CD4-positive, alpha-beta memory T cell (primary cell): ENCODE data around the gene FAM209B. TPM values are rescaled to one million over a fixed set of nuclear protein-coding genes. Genes with fewer than 3 reads are reported as not detected.
"Not testable (repeated sequence)": the region's sequence is repeated elsewhere in the genome, so short reads cannot be mapped to it uniquely, and the experiment has no call there.

Experiments used
- CTCF ChIA-PET: fragments of 350-600 bp; sonication (Branson Sonifier 250); formaldehyde crosslinking; loops from one replicate; lab custom pipeline; 2021; ENCODE audit warnings: inconsistent platforms; ENCODE audit not compliant: partially characterized antibody; lab: Charles Lee
- POLR2A ChIA-PET: fragments of 350-600 bp; sonication (Branson Sonifier 250); formaldehyde crosslinking; loops from one replicate; lab custom pipeline; 2021; ENCODE audit not compliant: partially characterized antibody; lab: Charles Lee
- DNase-seq, 5 donors: peaks; one replicate each; pipeline versions ENCODE4 v3.0.0 to v3.0.0-alpha.2; 2020 to 2022; ENCODE audit warnings: mixed read lengths in 1 of 5
- H3K27ac ChIP-seq: one replicate; pipeline ENCODE4 v1.7.0; 2013; ENCODE audit warnings: low read depth, low read length
- H3K27me3 ChIP-seq: 2 replicates; pipeline ENCODE4 v1.7.0; 2013; ENCODE audit warnings: mild to moderate bottlenecking, low read length, moderate library complexity; ENCODE audit not compliant: insufficient read depth
- H3K36me3 ChIP-seq: 2 replicates; pipeline ENCODE4 v1.7.0; 2013; ENCODE audit warnings: mild to moderate bottlenecking, low read length, moderate library complexity; ENCODE audit not compliant: insufficient read depth
- H3K4me1 ChIP-seq: 2 replicates; pipeline ENCODE4 v1.7.0; 2013; ENCODE audit warnings: mild to moderate bottlenecking, low read length, moderate library complexity; ENCODE audit not compliant: insufficient read depth
- H3K4me3 ChIP-seq, 2 donors: one replicate each; pipeline ENCODE4 v1.7.0; 2013; ENCODE audit warnings: low read length in 2 of 2, mild to moderate bottlenecking in 1 of 2
- H3K9me3 ChIP-seq, 2 donors: one replicate each; pipeline ENCODE4 v1.7.0; 2013; ENCODE audit warnings: low read length in 2 of 2, control low read depth in 1 of 2; ENCODE audit not compliant: control insufficient read depth in 1 of 2
- H3K27ac Mint-ChIP-seq, 7 donors: one replicate each; pipeline ENCODE4 v1.8.0; 2020 to 2021; ENCODE audit warnings: mixed read lengths in 7 of 7, mild to moderate bottlenecking in 6 of 7, inconsistent platforms in 3 of 7, moderate library complexity in 3 of 7
- H3K27me3 Mint-ChIP-seq, 2 donors: one replicate each; pipeline ENCODE4 v1.8.0; 2020 to 2021; ENCODE audit warnings: mixed read lengths in 2 of 2
- H3K36me3 Mint-ChIP-seq, 2 donors: one replicate each; pipeline ENCODE4 v1.8.0; 2020 to 2021; ENCODE audit warnings: mixed read lengths in 2 of 2, inconsistent platforms in 1 of 2, mild to moderate bottlenecking in 1 of 2
- H3K4me1 Mint-ChIP-seq, 4 donors: one replicate each; pipeline ENCODE4 v1.8.0; 2020 to 2021; ENCODE audit warnings: mixed read lengths in 4 of 4, mild to moderate bottlenecking in 1 of 4
- H3K4me3 Mint-ChIP-seq, 8 donors: one replicate each; pipeline ENCODE4 v1.8.0; 2020 to 2021; ENCODE audit warnings: mixed read lengths in 8 of 8, mild to moderate bottlenecking in 7 of 8, moderate library complexity in 6 of 8, inconsistent platforms in 3 of 8
- H3K9me3 Mint-ChIP-seq, 8 donors: one replicate each; pipeline ENCODE4 v1.8.0; 2020 to 2021; ENCODE audit warnings: mixed read lengths in 8 of 8, mild to moderate bottlenecking in 5 of 8, inconsistent platforms in 3 of 8, moderate library complexity in 1 of 8
- intact Hi-C: fragments of 100-400 bp; cut with micrococcal nuclease; formaldehyde crosslinking; loops from one replicate; pipeline ENCODE4 v1.15.1; 2023
- polyA plus RNA-seq, 2 donors: library from polyadenylated mRNA; unstranded; fragments of 300-500 nt; fragmentation: Illumina TruSeq; gene quantifications; one replicate each; pipeline ENCODE4 v1.2.3, GENCODE V29; 2021
- total RNA-seq, 2 experiments: library from RNA; stranded (reverse); gene quantifications; one replicate each; pipeline ENCODE4 v1.2.3, GENCODE V29; 2021

FAM209B gene, protein sequence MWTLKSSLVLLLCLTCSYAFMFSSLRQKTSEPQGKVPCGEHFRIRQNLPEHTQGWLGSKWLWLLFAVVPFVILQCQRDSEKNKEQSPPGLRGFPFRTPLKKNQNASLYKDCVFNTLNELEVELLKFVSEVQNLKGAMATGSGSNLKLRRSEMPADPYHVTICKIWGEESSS
- total RNA-seq (1 to 10 TPM; 2.2 TPM), polyA plus RNA-seq (under 1 TPM; 0.32 to 0.58 TPM)

DNA sequence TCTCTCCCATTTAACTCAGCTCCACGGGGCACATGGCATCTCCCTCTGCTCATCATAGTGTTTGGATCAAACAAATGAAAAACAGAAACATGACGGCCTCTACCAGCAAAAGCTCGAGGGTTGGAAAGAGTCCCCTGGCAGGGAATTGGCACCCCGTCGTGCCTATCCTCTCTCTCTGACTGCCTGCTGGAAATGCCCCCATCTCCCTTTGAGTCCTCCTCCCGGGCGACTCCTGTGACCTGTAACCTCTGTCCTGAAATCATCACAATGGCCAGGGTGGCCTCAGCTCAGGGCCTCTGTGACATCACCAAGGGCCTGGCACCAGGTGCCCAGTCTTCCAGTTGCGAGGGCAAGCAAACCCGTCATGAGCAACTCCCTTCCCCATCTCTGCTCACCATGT, at the start of gene FAM209B:
TSS of gene FAM209B (plus strand) at position 301 of the 400 bp plus-strand sequence. CDS start at position 397, 96 bp downstream.
- CTCF ChIA-PET = interaction anchor here (0.9 kb wide), 1 partner anchor 17 kb away, joined by 3 read pairs; no protein-coding TSS in a partner anchor
- POLR2A ChIA-PET, H3K27me3 ChIP-seq, H3K4me3 Mint-ChIP-seq, H3K9me3 ChIP-seq, H3K9me3 Mint-ChIP-seq, H3K27ac ChIP-seq, H3K4me3 ChIP-seq, H3K27me3 Mint-ChIP-seq, H3K36me3 ChIP-seq, DNase-seq, intact Hi-C loops, H3K4me1 Mint-ChIP-seq, H3K27ac Mint-ChIP-seq, H3K4me1 ChIP-seq: not testable (repeated sequence)
- peaks cover 0 to 13% of the 10 kb centered on the region in 2 donors for H3K36me3 Mint-ChIP-seq

DNA sequence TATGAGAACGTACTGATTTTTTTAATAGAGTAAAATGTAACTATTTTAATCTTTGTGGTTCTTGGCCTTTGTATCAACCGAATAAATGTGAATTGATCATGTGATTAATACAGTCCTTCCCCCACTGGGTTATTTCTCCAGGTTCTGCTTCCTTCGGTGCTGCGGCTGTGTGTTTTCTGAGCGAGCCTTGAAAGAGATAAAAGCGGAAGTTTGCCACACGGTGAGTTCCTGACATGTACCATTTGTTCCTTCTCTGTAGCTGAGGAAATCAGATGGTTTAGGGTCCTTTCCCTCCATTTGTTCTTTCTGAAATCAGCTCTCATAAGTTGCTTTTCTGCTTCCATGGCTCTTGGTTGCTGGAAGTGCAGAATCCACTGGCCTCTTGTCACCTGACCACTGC, 49.1 kb upstream of the FAM209B start:
- Mint-ChIP-seq H3K9me3 (peaks cover 0 to 4% (median 0%) of the 10 kb centered on the region in 8 donors), H3K4me3 (peak overlapping the region; percentile 32 to 78 (median 69)), H3K27me3 (no peaks in the 10 kb centered on the region), H3K4me1 (peaks cover 22 to 46% (median 33%) of the 10 kb centered on the region in 4 donors), H3K36me3 (peaks cover 71 to 89% of the 10 kb centered on the region in 2 donors), H3K27ac (peak overlapping the region; percentile 77 to 87 (median 85))
- POLR2A ChIA-PET = interaction anchor here (1.5 kb wide), 1 partner anchor 72 kb away, joined by 4 read pairs; the partner anchor contains the start of gene CASS4
- Histone ChIP-seq H3K4me1 (peaks cover 17% of the 10 kb centered on the region), H3K9me3 (no peaks in the 10 kb centered on the region), H3K27me3 (no peaks in the 10 kb centered on the region), H3K4me3 (peak overlapping the region in 1 of 2 donors; percentile 6), H3K27ac (peak overlapping the region; percentile 10), H3K36me3 (peaks cover 48% of the 10 kb centered on the region)
- intact Hi-C loops = no loop called here
- CTCF ChIA-PET = interaction anchor here (1.3 kb wide), 1 partner anchor 19 kb away, joined by 3 read pairs; no protein-coding TSS in a partner anchor
- peak in 2 of 5 donors; percentile 9 to 10 for DNase-seq

DNA sequence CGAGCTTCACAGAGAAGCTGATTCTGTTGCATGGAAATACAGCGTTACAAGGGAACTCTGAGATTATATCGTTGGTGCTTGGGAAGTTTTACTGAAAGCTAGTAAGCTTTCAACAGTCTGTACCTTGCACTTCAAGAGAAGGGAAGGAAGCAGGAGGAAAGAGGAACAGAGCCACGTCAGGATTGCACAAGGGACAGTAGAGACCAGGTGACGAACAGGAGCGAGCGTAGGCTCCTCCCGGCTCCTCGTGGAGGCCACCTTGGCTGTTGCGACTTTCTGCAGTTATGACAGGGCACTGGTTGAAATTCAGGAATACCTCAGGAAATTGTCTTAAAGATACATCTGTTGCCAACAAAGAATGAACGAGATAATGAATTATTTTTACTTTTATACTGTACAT, 45.8 kb upstream of the FAM209B start:
- H3K9me3 ChIP-seq = no peaks in the 10 kb centered on the region
- Mint-ChIP-seq H3K4me3 (no peak overlapping the region), H3K4me1 (peaks cover 22 to 42% (median 32%) of the 10 kb centered on the region in 4 donors), H3K27me3 (no peaks in the 10 kb centered on the region), H3K9me3 (peaks cover 0 to 2% (median 0%) of the 10 kb centered on the region in 8 donors), H3K36me3 (peaks cover 62 to 85% of the 10 kb centered on the region in 2 donors), H3K27ac (no peak overlapping the region)
- intact Hi-C loops = no loop called here
- no peak overlapping the region for H3K4me3 ChIP-seq
- H3K27me3 ChIP-seq = no peaks in the 10 kb centered on the region
- CTCF ChIA-PET = no interaction called here
- H3K4me1 ChIP-seq = peaks cover 17% of the 10 kb centered on the region
- POLR2A ChIA-PET = no interaction called here
- H3K27ac ChIP-seq = no peak overlapping the region
- peaks cover 50% of the 10 kb centered on the region for H3K36me3 ChIP-seq
- no peak for DNase-seq

DNA sequence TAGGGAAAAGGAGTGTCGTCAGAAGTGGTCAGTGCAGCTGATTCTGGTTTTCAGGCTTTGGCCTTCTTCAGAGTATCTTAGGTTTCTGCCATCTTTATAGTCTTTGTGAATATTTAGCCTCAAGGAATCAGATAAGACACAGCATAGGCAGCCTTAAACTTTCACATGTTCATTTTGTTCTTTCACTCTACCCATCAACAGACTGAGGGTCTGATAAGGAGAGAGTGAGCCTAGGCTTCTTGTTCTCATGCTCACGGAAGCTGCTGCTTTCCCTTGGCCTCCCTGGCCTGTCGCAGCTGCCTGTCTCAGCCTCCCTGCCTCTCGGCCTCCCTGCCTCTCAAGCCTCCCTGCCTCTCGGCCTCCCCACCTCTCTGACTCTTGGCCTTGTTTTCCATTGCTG, 44.5 kb upstream of the FAM209B start:
- peak overlapping the region in 1 of 7 donors; percentile 43 for H3K27ac Mint-ChIP-seq
- peaks cover 69 to 88% of the 10 kb centered on the region in 2 donors for H3K36me3 Mint-ChIP-seq
- peaks cover 7% of the 10 kb centered on the region for H3K4me1 ChIP-seq
- no peak overlapping the region for H3K4me3 Mint-ChIP-seq
- no peak overlapping the region for H3K27ac ChIP-seq
- peaks cover 0 to 2% (median 0%) of the 10 kb centered on the region in 8 donors for H3K9me3 Mint-ChIP-seq
- intact Hi-C loops = no loop called here
- peaks cover 50% of the 10 kb centered on the region for H3K36me3 ChIP-seq
- no peak overlapping the region for H3K4me3 ChIP-seq
- no peaks in the 10 kb centered on the region for H3K9me3 ChIP-seq
- DNase-seq = no peak
- ChIA-PET POLR2A (no interaction called here), CTCF (no interaction called here)
- no peaks in the 10 kb centered on the region for H3K27me3 Mint-ChIP-seq
- H3K27me3 ChIP-seq = no peaks in the 10 kb centered on the region
- H3K4me1 Mint-ChIP-seq = peaks cover 16 to 31% (median 22%) of the 10 kb centered on the region in 4 donors

DNA sequence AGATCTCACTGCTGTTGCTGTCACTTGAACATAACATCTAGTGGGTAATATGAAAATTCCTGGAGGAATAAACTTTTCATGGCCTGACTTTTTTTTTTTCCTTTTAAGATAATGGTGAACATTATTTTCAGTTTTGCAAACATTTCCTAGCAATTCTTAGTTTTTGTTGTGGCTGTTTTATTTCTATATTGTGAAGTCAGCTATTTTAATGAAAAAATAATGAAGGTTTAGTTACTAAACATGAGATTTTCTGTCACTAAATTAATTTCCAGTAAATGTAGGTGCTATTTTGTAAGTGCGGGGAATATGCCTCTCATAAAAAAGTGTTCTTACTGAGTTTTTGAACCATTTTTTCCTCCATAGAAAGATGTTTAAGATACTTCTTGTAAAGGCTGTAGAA, 31.9 kb upstream of the FAM209B start:
- ChIA-PET CTCF (no interaction called here), POLR2A (no interaction called here)
- no peaks in the 10 kb centered on the region for H3K27me3 Mint-ChIP-seq
- Histone ChIP-seq H3K27me3 (no peaks in the 10 kb centered on the region), H3K4me3 (no peak overlapping the region), H3K36me3 (no peaks in the 10 kb centered on the region), H3K27ac (no peak overlapping the region), H3K4me1 (no peaks in the 10 kb centered on the region), H3K9me3 (no peaks in the 10 kb centered on the region)
- H3K4me1 Mint-ChIP-seq = peaks cover 4 to 26% (median 11%) of the 10 kb centered on the region in 4 donors
- no peak for DNase-seq
- H3K27ac Mint-ChIP-seq = peak overlapping the region in 1 of 7 donors; percentile 52
- intact Hi-C loops = no loop called here
- no peak overlapping the region for H3K4me3 Mint-ChIP-seq
- peaks cover 0 to 5% (median 0%) of the 10 kb centered on the region in 8 donors for H3K9me3 Mint-ChIP-seq
- H3K36me3 Mint-ChIP-seq = peaks cover 22 to 32% of the 10 kb centered on the region in 2 donors

DNA sequence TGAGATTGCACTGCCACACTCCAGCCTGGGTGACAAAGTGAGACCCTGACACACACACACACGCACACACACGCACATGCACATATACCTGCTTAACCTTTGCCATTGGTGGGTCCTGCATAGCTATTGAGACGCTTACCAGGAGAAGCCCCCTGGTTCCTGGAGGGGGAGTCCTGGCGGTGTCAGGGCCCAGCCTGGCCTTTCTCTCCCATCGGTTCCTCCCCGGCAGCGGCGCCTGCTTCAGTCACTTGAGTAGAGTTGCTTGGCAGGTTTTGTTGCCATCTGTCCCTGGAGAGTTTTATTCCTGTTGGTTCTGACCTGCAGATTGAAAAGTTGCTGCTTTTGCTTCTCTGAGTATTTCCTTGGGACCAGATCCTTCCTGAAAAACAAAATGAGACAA, 29.1 kb upstream of the FAM209B start:
- no peak overlapping the region for H3K27ac ChIP-seq
- no peaks in the 10 kb centered on the region for H3K36me3 ChIP-seq
- peaks cover 3 to 19% of the 10 kb centered on the region in 2 donors for H3K36me3 Mint-ChIP-seq
- no peak overlapping the region for H3K4me3 ChIP-seq
- peak overlapping the region in 2 of 7 donors; percentile 18 to 30 for H3K27ac Mint-ChIP-seq
- DNase-seq = no peak
- H3K9me3 ChIP-seq = no peaks in the 10 kb centered on the region
- CTCF ChIA-PET = no interaction called here
- no peaks in the 10 kb centered on the region for H3K27me3 ChIP-seq
- no peaks in the 10 kb centered on the region for H3K4me1 ChIP-seq
- H3K9me3 Mint-ChIP-seq = no peaks in the 10 kb centered on the region
- H3K4me1 Mint-ChIP-seq = peaks cover 4 to 20% (median 9%) of the 10 kb centered on the region in 4 donors
- POLR2A ChIA-PET = no interaction called here
- H3K4me3 Mint-ChIP-seq = no peak overlapping the region
- intact Hi-C loops = no loop called here
- no peaks in the 10 kb centered on the region for H3K27me3 Mint-ChIP-seq

DNA sequence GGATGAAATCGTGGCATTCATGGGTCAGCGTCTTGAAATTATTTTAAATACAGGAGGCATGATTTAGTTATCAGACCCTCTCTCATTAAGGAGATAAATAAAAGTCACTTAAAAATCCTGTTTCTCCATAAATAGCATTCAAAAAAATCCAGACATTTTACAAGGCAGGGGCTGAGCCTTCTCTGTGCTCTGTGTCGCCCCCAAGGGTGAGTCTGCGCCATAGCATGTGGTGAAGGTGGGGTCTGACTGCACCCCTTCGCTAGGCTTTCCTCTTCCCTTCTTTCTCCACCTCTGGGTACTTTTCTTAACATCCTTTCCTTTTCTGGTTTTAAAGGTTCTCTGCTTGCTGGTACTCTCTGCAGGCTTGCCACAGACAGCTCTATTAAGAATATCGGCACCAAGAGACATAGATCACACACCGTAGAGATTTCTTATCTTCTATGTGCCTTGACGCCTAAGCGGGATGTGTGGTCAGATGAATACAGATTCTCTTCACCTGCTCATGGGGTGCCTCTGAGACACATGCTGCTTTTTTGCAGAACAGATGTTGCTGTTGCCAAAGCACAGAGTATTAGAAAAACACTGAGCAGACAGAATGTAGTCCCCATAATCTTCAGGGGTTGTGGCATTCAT, 28.6 kb upstream of the FAM209B start:
- H3K27ac ChIP-seq = no peak overlapping the region
- H3K4me1 Mint-ChIP-seq = peaks cover 4 to 20% (median 9%) of the 10 kb centered on the region in 4 donors
- no peaks in the 10 kb centered on the region for H3K27me3 ChIP-seq
- H3K27ac Mint-ChIP-seq = peak overlapping the region in 4 of 7 donors; percentile 11 to 70 (median 22)
- DNase-seq = peak in 2 of 5 donors; percentile 4
- no peaks in the 10 kb centered on the region for H3K4me1 ChIP-seq
- no peak overlapping the region for H3K4me3 ChIP-seq
- ChIA-PET POLR2A (no interaction called here), CTCF (no interaction called here)
- no peaks in the 10 kb centered on the region for H3K27me3 Mint-ChIP-seq
- no peaks in the 10 kb centered on the region for H3K9me3 Mint-ChIP-seq
- no peaks in the 10 kb centered on the region for H3K36me3 ChIP-seq
- no peak overlapping the region for H3K4me3 Mint-ChIP-seq
- peaks cover 3 to 19% of the 10 kb centered on the region in 2 donors for H3K36me3 Mint-ChIP-seq
- no peaks in the 10 kb centered on the region for H3K9me3 ChIP-seq
- intact Hi-C loops = no loop called here
